ENCODE measurements around the gene CCDC87.

DNA sequence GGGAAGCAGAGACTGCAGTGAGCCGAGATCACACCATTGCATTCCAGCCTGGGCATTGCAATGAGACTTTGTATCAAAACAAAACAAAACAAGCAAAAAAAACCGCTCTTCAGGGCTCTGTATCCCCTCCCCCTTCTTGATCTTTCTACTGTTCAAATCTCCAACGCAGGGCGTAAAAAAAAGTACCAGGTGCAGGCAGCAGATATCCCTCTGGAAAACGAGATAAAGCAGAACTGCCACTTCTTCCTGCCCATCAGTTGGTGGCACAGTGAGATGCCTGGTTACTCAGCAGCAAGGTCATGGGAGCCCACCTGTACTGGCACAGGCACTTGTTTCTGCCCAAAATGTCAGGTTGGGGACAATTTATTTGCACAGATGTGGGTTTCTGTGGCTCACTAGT, 11.3 kb upstream of the CCDC87 start:
- TF ChIP-seq EZH2 (IDR thresholded peaks at IDR 0.05; ENCODE audit: low read depth, unreplicated experiment) (no peak), POLR2AphosphoS5 (IDR thresholded peaks at IDR 0.05; ENCODE audit: low read depth) (no peak), CREB1 (CRISPR knock-in tag; IDR thresholded peaks at IDR 0.05; ENCODE audit: low read depth) (no peak), ZNF114 (CRISPR knock-in tag; IDR thresholded peaks at IDR 0.05) (no peak), EZH2phosphoT487 (IDR thresholded peaks at IDR 0.05; ENCODE audit: unreplicated experiment) (no peak), ZNF331 (CRISPR knock-in tag; IDR thresholded peaks at IDR 0.05; ENCODE audit: low read depth) (no peak), JUNB (IDR thresholded peaks at IDR 0.05; ENCODE audit: unreplicated experiment) (no peak), NANOG (IDR thresholded peaks at IDR 0.05; ENCODE audit: borderline replicate concordance) (no peak)
- TF ChIP-seq, protein P1, sequence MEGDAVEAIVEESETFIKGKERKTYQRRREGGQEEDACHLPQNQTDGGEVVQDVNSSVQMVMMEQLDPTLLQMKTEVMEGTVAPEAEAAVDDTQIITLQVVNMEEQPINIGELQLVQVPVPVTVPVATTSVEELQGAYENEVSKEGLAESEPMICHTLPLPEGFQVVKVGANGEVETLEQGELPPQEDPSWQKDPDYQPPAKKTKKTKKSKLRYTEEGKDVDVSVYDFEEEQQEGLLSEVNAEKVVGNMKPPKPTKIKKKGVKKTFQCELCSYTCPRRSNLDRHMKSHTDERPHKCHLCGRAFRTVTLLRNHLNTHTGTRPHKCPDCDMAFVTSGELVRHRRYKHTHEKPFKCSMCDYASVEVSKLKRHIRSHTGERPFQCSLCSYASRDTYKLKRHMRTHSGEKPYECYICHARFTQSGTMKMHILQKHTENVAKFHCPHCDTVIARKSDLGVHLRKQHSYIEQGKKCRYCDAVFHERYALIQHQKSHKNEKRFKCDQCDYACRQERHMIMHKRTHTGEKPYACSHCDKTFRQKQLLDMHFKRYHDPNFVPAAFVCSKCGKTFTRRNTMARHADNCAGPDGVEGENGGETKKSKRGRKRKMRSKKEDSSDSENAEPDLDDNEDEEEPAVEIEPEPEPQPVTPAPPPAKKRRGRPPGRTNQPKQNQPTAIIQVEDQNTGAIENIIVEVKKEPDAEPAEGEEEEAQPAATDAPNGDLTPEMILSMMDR (conservative IDR thresholded peaks at IDR 0.05; ENCODE audit: low read depth in 2 of 2): no peak
- TF ChIP-seq, protein P2, sequence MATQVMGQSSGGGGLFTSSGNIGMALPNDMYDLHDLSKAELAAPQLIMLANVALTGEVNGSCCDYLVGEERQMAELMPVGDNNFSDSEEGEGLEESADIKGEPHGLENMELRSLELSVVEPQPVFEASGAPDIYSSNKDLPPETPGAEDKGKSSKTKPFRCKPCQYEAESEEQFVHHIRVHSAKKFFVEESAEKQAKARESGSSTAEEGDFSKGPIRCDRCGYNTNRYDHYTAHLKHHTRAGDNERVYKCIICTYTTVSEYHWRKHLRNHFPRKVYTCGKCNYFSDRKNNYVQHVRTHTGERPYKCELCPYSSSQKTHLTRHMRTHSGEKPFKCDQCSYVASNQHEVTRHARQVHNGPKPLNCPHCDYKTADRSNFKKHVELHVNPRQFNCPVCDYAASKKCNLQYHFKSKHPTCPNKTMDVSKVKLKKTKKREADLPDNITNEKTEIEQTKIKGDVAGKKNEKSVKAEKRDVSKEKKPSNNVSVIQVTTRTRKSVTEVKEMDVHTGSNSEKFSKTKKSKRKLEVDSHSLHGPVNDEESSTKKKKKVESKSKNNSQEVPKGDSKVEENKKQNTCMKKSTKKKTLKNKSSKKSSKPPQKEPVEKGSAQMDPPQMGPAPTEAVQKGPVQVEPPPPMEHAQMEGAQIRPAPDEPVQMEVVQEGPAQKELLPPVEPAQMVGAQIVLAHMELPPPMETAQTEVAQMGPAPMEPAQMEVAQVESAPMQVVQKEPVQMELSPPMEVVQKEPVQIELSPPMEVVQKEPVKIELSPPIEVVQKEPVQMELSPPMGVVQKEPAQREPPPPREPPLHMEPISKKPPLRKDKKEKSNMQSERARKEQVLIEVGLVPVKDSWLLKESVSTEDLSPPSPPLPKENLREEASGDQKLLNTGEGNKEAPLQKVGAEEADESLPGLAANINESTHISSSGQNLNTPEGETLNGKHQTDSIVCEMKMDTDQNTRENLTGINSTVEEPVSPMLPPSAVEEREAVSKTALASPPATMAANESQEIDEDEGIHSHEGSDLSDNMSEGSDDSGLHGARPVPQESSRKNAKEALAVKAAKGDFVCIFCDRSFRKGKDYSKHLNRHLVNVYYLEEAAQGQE (IDR thresholded peaks at IDR 0.05; ENCODE audit: unreplicated experiment): no peak
- TF ChIP-seq, protein P3, sequence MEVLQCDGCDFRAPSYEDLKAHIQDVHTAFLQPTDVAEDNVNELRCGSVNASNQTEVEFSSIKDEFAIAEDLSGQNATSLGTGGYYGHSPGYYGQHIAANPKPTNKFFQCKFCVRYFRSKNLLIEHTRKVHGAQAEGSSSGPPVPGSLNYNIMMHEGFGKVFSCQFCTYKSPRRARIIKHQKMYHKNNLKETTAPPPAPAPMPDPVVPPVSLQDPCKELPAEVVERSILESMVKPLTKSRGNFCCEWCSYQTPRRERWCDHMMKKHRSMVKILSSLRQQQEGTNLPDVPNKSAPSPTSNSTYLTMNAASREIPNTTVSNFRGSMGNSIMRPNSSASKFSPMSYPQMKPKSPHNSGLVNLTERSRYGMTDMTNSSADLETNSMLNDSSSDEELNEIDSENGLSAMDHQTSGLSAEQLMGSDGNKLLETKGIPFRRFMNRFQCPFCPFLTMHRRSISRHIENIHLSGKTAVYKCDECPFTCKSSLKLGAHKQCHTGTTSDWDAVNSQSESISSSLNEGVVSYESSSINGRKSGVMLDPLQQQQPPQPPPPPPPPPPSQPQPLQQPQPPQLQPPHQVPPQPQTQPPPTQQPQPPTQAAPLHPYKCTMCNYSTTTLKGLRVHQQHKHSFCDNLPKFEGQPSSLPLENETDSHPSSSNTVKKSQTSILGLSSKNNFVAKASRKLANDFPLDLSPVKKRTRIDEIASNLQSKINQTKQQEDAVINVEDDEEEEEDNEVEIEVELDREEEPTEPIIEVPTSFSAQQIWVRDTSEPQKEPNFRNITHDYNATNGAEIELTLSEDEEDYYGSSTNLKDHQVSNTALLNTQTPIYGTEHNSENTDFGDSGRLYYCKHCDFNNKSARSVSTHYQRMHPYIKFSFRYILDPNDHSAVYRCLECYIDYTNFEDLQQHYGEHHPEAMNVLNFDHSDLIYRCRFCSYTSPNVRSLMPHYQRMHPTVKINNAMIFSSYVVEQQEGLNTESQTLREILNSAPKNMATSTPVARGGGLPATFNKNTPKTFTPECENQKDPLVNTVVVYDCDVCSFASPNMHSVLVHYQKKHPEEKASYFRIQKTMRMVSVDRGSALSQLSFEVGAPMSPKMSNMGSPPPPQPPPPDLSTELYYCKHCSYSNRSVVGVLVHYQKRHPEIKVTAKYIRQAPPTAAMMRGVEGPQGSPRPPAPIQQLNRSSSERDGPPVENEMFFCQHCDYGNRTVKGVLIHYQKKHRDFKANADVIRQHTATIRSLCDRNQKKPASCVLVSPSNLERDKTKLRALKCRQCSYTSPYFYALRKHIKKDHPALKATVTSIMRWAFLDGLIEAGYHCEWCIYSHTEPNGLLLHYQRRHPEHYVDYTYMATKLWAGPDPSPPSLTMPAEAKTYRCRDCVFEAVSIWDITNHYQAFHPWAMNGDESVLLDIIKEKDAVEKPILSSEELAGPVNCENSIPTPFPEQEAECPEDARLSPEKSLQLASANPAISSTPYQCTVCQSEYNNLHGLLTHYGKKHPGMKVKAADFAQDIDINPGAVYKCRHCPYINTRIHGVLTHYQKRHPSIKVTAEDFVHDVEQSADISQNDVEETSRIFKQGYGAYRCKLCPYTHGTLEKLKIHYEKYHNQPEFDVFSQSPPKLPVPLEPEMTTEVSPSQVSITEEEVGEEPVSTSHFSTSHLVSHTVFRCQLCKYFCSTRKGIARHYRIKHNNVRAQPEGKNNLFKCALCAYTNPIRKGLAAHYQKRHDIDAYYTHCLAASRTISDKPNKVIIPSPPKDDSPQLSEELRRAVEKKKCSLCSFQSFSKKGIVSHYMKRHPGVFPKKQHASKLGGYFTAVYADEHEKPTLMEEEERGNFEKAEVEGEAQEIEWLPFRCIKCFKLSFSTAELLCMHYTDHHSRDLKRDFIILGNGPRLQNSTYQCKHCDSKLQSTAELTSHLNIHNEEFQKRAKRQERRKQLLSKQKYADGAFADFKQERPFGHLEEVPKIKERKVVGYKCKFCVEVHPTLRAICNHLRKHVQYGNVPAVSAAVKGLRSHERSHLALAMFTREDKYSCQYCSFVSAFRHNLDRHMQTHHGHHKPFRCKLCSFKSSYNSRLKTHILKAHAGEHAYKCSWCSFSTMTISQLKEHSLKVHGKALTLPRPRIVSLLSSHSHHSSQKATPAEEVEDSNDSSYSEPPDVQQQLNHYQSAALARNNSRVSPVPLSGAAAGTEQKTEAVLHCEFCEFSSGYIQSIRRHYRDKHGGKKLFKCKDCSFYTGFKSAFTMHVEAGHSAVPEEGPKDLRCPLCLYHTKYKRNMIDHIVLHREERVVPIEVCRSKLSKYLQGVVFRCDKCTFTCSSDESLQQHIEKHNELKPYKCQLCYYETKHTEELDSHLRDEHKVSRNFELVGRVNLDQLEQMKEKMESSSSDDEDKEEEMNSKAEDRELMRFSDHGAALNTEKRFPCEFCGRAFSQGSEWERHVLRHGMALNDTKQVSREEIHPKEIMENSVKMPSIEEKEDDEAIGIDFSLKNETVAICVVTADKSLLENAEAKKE (CRISPR knock-in tag; IDR thresholded peaks at IDR 0.05): no peak
